Cardiac muscle cell (in vitro differentiated cells and primary cell): ENCODE results near the gene TCF7L1. TPM values are rescaled to one million over a fixed set of nuclear protein-coding genes. Genes with fewer than 3 reads are reported as not detected.

Experiments used
- DNase-seq, 2 donors: peaks; one replicate each; pipeline versions ENCODE4 v3.0.0 to v3.0.0-alpha.2; 2010 to 2017; ENCODE audit warnings: low read depth in 1 of 2, low spot score in 1 of 2
- H3K27ac ChIP-seq: fragments of 200-600 bp; sonication (generic); 2 replicates; pipeline ENCODE4 v1.5.1; 2016
- H3K27me3 ChIP-seq: fragments of 200-600 bp; sonication (generic); 2 replicates; pipeline ENCODE4 v1.6.0; 2016; ENCODE audit warnings: control low read depth
- H3K36me3 ChIP-seq: fragments of 200-600 bp; sonication (generic); 2 replicates; pipeline ENCODE4 v1.5.1; 2016; ENCODE audit warnings: control low read depth
- H3K4me1 ChIP-seq: fragments of 200-600 bp; sonication (generic); 2 replicates; pipeline ENCODE4 v1.8.1; 2017; ENCODE audit warnings: low read depth, mild to moderate bottlenecking, mixed run types
- H3K4me3 ChIP-seq: fragments of 200-600 bp; sonication (generic); 2 replicates; pipeline ENCODE4 v1.5.1; 2016; ENCODE audit warnings: mild to moderate bottlenecking
- H3K9me3 ChIP-seq: fragments of 200-600 bp; sonication (generic); 2 replicates; pipeline ENCODE4 v1.5.1; 2017; ENCODE audit warnings: low read depth, mild to moderate bottlenecking, control low read depth
- CTCF ChIP-seq: IDR thresholded peaks from 2 replicates; pipeline ENCODE4 v1.5.1; 2012; ENCODE audit warnings: low read depth, mild to moderate bottlenecking, low read length
- polyA plus RNA-seq: library from polyadenylated mRNA; unstranded; fragments of >200 nt; fragmentation: Nextera tagmentation; extraction: Ambion mirVana; gene quantifications from 2 replicates; pipeline ENCODE4 v1.2.1, GENCODE V29; 2016
- total RNA-seq: library from RNA; depleted of rRNA; stranded (reverse); fragments of >200 nt; gene quantifications from 2 replicates; pipeline ENCODE4 v1.2.3, GENCODE V29; 2016

Gene TCF7L1
- total and polyA plus RNA-seq, 2 experiments from 2014 or later: 5.3 to 10.0 TPM

DNA sequence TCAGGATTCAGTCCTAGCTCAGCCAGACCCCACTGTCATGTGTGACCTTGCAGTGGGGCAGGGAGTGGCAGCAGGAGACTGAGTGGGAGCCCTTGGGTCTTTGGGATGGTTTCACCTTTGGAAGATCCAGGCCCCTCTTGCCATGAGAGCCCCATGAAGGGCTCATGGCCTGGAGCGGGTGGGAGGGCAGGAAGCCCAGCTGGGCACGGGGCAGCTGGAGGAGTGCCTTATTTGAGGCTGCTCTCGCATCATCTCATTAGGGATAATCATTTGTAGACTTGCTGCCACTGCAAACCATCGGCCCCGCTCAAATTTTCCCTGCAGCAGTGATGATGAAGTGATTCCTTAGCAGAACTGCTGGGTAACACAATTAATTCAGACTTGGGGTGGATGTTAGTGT is 120.7 kb downstream of the TCF7L1 start:
- no peak for TF ChIP-seq CTCF
- peaks cover 40% of the 10 kb centered on the region for H3K4me1 ChIP-seq
- no peak for DNase-seq
- H3K4me3 ChIP-seq: no peak overlapping the region
- H3K9me3 ChIP-seq: no peaks in the 10 kb centered on the region
- no peaks in the 10 kb centered on the region for H3K36me3 ChIP-seq
- no peaks in the 10 kb centered on the region for H3K27me3 ChIP-seq
- H3K27ac ChIP-seq: peak overlapping the region; percentile 56

DNA sequence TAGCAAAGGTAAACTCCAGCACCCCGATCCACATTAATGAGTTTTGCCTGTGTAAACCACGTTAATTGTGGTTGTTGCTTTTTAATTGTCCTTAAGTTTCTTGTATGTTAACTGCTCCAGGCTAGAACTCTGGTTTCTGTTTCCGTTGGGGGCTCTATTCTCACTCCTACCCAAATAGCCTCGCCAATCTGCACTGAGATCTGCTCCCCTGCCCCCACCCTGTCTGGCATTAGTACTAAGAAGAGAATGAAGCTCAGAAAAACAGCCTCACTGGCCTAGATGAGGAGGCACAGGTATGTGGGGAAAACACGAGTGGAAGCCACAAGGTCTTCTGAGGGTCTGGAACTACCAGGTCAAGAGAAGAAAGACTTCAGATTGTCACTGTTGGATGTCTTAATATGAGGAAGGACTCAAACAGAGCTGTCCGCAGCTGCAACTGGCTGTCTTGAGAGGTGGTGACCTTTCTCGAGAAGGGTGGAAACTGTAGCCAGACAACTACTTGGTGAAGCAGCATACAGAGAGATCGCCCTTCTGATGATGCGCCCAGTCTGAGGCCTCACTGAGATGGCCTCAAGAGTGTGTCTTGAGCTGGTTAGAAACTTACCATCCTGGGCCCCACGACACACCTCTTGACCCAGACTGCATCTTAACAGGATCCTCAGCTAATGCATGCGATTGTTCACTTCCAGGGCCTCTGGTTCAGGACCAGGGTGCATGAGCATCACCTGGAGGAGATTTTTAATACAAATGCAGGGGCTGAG is 121.5 kb downstream of the TCF7L1 start:
- Histone ChIP-seq H3K27ac (peak overlapping the region; percentile 78), H3K4me1 (peaks cover 42% of the 10 kb centered on the region), H3K9me3 (no peaks in the 10 kb centered on the region), H3K27me3 (no peaks in the 10 kb centered on the region), H3K36me3 (no peaks in the 10 kb centered on the region), H3K4me3 (no peak overlapping the region)
- DNase-seq: no peak
- no peak for TF ChIP-seq CTCF

DNA sequence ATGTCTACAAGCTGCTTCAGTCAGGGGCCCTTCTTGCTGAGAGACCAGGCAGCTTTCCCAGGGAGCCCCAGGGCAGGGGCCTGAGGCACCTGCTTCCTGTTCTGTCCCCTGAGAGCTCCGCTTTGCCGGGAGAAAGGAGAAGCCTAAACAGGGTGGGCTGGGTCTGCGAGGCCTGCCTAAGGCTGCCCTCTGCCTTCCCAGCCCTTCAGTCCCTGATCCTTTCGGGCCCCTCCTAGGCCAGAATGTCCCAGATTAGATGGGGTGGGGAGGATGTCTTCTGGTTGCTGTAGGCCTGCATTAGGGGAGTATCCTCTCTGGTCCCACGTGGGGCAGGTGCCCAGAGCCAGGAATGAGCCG is 122.2 kb downstream of the TCF7L1 start:
- TF ChIP-seq CTCF: no peak
- Histone ChIP-seq H3K36me3 (no peaks in the 10 kb centered on the region), H3K9me3 (no peaks in the 10 kb centered on the region), H3K27ac (peak overlapping the region; percentile 78), H3K4me3 (no peak overlapping the region), H3K4me1 (peaks cover 44% of the 10 kb centered on the region), H3K27me3 (no peaks in the 10 kb centered on the region)
- no peak for DNase-seq

DNA sequence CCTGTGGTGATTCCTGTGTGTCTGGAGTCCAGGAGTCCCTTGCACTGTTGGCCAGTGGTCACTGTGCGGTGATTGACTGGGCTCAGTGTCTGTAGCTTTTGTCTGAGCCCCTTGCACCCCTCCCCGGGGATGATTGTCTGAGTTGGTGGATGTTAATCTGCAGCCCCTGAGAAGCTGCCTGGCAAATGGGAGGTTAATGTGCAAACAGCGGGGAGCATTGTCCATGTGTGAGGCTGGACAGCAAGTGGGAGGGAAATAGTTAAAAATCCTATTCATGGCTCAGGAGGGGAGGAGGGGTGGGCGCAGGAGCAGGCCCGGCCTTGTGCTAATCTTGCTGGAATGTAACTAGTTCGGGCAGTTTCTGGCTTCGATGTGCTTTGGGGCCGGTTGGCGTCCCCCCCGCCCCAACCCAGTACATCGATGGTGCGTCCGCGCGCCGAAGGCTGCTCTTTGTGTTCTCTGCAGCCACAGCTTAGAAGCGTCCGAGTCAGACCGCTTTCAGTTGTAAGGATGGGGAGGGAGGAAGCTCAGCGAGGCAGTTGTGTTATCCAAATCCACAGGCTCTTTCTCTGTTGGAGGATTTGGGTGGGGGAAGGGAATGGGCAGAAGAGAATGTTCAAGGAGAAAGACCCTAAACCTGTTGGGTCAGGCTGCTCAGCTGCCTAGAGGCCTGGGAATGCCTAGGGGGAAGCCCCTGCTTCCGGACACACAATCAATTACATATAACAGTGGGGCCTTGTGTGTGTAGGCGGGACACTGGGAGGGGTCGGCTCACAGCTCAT is 122.8 kb downstream of the TCF7L1 start:
- Histone ChIP-seq H3K27ac (peak overlapping the region; percentile 78), H3K4me1 (peaks cover 38% of the 10 kb centered on the region), H3K4me3 (peak overlapping the region; percentile 9), H3K36me3 (no peaks in the 10 kb centered on the region), H3K9me3 (no peaks in the 10 kb centered on the region), H3K27me3 (no peaks in the 10 kb centered on the region)
- DNase-seq: peak; percentile 54 to 76
- TF ChIP-seq CTCF: no peak

- peak in 1 of 2 donors; percentile 14 for DNase-seq
- H3K27me3 ChIP-seq: no peaks in the 10 kb centered on the region
- peaks cover 37% of the 10 kb centered on the region for H3K4me1 ChIP-seq
- no peak overlapping the region for H3K27ac ChIP-seq
- TF ChIP-seq CTCF: no peak
- H3K9me3 ChIP-seq: no peaks in the 10 kb centered on the region
- no peaks in the 10 kb centered on the region for H3K36me3 ChIP-seq
- no peak overlapping the region for H3K4me3 ChIP-seq
These were observed 124.3 kb downstream of the TCF7L1 start for GRCh38 chr2:85257359-85257969.
